Hippocampal formation (tissue), 2 donors: Measurements from ENCODE around the gene NUDT21.

ENCODE experiments used
- DNase-seq, 2 donors: peaks; one replicate each; lab custom pipeline; 2025; lab: John Stamatoyannopoulos, UW

Gene NUDT21

DNA sequence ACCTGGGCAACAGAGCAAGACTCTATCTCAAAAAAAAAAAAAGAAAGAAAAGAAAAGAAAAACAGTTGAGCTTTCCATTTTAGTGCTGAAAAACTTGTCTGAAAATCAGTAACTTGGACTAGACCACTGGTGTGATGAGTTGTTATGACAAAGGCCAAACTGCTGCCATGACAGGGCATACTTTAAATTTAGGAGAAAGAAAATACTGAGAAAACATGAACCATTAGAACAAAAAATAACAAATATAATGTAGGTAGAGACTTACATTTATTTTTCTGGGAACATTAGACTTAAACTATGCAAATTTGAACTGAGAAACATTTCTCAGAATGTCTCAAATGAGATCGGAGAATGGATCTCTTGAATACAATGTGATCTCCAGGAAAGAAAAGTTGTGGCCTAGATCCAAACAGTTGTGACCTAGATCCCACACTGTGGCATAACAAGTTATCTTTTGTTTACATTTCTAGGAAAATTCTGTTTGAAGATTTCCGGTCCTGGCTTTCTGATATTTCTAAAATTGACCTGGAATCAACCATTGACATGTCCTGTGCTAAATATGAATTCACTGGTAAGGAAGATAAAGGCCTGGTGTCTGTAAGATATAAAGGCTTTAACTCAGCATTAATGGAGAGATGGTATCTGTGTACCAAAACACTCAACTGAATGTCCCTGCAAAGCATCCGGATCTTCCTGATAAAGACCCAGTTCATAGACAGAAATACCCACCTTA lies 11.1 kb upstream of the NUDT21 start:
- DNase-seq: no peak

DNA sequence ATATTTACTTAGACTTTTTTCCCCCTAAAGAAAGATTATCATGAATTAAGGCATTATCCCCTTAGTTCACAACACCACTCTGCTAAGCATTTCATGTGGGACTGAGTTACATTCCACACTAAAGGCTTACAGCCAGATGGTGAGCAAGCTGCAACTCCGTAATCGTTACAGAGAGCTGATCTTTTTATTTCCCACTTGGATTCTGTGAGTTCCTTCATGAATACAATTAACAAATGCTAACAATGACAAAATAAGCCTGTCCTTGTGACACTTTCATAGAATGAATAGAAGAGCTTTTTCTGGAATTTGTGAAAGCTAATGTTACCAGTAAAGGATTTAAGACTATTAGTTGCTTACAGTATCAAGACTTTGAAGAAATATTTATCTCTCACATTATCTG lies 9.0 kb upstream of the NUDT21 start:
- DNase-seq: peak in 1 of 2 donors; percentile 66

DNA sequence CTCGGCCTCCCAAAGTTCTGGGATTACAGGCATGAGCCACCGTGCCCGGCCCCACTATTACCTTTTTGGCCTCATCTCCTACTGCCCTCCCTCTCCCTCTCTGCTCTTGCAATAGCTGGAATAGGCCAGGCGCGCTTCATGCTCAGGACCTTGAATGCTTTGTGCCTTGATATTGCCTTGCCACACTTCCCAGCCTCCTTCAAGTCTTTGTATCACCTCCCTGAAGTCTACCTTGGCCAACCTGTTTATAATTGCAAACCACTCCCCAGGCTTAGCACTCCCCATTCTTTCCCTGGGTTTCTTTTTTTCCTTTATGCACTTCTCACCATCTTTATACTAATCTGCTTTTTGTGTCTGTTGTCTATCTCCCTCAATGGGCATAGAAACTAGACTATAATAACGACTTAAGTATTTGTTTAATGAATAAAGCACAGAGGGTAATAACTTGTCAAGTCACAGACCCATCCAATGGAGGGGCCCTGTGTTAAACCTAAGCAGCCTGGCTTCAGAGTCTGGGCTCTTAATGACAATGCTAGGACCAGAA lies 6.9 kb upstream of the NUDT21 start:
- DNase-seq: no peak

DNA sequence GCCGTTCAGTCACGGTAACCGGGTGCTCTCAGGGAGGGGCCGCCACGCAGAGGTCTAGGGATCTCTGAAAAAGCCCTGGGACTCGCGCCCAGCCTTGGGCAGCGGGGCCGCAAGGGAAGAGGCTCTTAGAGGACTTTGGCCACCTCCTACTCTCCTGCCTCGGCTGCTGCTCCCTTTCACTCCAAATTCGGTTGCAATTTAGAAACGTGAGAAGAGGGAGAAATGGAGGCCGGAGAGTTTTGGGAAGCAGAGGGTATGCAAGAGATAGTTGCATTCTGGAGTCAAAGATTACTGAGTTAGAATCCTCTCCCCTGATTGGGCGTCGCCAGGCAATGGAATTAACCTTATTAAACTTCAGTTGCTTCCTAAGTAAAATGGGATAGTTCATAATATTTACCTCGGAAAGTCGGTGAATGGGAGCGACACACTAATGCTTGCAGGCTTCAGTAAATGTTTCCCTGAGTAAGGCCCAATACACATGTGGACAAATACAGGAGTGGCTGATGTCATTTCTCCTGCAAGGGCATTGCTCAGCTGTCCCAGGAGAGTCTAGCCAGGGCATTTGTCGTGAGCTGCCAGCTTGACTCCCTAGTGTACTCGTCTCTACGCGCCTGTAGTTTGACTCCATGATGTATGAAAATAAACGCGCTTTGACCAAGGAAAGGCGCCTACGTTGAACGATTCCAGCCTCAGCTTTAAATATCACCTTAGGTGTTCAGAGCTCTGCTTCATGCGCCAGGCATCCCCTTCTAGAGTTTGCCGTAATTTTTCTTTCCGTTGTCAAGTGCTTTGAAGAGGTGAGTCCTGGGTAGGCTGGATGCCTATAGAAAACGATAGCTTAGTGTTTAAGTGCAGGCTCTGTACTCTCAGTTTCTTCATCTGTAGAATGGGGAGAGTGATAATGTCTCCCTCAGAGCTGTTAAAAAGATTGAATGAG lies 889 bp upstream of the NUDT21 start:
- no peak for DNase-seq

DNA sequence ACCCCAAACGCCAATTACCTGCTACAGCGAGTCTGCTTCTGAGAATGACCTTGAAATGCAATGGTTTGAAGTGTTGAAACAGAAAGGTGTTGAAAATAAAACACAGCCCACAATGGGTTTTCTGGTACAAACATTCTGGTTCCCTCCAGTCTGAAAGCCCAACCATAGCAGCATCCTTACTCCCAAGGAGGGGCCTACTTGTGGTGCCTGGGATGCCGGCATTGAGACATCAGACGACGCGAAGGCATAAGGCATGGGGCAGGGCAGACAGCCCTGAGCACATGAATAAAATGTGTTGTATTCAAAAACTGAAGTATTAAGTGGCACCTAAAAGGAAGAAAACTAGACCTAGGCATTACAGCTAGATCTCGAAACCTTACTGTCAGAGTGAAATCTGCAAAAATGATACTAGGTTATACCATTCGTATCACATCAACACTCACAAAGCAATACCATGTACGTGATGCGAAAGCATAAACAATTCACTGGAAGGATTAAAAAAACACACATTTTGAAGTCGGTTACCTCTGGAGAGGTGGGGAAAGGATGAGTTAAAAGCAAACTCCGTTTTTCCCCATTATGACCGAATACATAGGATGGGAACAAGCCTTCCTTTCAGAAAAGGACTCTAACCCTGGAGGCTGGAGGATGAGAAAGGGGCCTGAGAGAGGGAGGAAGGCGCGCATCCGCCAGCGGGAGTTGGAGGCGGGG lies 702 bp downstream of the NUDT21 start:
- DNase-seq: no peak

DNA sequence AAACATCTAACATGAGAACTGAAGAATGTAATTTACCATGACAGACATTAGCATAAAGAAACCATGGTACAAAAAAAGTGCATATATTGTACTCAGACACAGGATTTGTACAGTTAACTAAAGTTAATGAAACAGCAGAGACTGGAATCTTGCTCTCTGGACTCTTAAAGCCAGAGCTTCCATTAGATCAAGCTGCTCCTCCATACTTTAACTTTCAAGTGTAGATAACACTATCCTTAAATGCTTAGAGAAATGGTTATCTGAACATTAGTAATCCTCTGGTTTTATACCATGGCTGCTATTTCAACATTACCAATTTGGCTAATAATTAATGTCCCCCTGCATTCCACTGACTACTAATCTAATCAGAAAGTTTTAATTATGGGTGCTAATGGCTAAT lies 3.1 kb downstream of the NUDT21 start:
- no peak for DNase-seq

DNA sequence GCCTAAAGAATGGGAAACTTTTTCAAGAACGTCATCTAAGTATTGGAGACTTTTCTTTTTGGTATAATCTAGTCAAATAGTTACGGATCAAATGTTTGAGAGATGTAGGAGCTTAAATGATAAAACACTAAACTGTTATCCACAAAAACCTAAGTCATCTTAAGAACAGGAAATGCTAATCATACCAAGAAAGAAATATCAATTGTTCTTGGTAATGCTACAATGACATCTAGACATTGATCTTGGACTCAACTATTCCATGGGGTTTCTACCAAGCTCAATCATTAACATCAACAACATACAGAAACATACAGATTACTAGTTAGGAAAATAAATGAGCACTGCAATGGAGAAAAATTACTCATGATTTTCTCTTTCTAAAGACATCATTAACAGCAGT lies 3.8 kb downstream of the NUDT21 start:
- no peak for DNase-seq

DNA sequence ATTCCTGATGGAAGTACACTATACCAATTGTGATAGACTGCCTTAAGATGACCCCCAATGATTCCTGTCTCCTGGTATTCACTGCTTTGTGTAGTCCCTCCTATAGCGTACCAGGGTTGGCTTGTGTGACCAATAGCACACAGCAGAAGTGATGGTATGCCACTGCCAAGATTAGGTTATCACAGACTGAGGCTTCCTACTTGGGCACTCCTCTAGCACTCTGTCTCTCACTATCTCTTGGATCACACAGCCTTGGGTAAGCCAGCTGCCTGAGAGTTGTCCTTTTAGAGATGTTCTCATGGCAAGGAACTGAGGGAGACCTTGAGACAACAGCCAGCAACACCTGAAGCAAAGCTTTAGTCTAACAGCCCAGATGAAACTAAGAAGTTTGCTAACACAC lies 13.1 kb downstream of the NUDT21 start:
- DNase-seq: no peak

DNA sequence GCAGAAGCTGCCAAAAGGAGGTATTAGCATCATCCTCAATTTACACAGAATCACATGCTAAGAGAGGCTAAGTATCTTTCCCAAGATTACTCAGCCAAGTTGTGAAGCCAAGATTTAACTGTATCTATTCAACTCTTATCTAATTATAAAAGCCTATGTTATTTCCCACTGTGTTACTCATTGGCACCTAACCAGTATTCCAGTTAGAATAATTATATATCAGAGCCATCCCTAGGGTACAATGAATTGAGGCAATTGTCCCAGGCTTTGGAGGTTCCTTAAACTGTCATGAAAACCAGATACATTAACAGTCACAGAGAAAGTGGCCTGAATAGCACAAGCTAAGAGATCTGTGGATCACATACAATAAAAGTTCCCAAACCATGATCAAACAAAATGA lies 14.9 kb downstream of the NUDT21 start:
- no peak for DNase-seq

DNA sequence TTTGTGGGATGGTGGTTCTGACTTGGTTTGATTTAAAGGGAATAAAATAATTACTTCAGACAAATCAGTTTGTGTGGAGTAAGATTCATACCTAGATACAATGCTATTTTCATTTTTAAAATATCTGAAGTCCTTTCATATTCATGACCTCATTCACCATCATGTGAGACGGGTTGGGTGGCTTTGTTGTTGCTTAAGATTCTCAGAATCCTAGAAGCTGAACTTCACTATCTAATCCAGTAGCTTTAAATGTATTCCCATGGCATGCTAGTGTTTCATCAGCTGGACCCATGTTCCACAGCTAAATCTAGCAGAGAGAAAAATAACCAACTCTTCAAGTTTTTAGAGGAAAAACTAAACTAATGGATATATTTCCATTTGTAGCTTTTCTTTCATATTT lies 23.0 kb downstream of the NUDT21 start:
- DNase-seq: no peak

DNA sequence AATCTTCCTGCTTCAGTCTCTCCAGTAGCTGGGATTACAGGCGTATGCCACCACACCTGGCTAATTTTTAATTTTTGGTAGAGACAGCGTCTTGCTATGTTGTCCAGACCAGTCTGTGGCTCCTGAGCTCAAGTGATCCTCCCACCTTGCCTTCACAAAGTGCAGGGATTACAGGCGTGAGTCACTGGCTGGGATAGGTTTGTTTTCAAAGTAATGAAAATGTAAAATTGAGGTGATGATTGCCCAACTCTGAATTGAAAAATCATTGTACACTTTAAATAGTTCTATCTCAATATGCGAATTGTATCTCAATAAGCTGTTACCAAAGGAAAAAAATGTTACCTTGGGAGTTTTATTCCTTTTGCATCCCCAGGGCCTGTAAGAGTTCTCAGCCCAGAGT lies 24.5 kb downstream of the NUDT21 start:
- no peak for DNase-seq

DNA sequence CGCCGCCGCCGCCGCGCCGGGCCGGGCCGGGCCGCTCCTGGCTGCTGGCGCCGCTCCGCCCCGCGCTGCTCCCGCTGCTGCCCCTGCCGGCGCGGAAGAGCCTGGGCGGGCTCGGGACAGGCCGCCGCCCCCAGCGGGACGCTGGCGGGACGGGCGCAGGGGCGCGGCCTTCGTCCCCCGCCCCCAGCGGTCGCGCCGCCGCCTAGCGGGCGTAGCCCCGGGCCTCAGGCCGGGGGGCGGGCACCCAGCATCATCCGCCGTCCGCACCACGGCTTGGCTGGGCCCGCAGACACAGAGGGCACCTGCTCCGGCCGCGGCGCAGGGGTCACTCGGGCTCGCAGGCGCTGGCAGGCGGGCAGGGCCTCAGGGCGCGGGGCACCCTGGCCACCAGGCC lies 25.7 kb downstream of the NUDT21 start, which contains the start of gene AMFR:
AMFR (minus strand) TSS at position 107 of the 394 bp plus-strand sequence. CDS start 218 bp downstream, outside the sequence.
- DNase-seq: peak; percentile 41 to 70

DNA sequence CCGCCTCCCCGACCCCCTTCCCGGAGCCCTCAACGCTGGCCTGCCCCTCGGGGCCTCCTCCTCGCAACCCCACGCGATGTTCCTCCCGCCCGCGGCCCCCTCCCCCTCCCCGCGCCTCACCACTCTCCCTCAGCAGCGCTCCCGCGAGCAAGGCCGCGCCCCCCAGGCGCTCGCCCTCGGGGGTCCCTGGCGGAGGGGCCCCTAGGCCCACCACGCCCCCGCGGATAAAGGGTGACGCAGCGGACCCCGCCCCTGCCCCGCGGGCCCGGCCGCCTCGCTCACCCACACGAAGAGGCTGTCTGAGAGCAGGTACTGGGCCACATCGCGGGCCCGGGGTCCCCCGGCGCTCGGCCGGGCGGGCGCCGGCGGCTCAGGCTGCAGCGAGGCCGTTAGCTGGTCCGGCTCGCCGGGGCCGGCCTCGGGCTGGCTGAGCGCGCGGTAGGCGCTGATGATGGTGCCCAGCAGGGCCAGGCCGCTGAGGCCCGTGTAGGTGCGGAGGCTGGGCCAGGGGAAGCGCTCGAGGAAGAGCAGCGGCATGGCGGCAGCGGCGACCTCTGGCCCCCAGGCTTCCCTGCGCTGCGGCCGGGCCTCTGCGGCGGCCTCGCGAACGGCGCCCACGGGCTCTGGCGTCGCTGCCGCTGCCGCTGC lies 26.2 kb downstream of the NUDT21 start:
- peak in 1 of 2 donors; percentile 30 for DNase-seq

DNA sequence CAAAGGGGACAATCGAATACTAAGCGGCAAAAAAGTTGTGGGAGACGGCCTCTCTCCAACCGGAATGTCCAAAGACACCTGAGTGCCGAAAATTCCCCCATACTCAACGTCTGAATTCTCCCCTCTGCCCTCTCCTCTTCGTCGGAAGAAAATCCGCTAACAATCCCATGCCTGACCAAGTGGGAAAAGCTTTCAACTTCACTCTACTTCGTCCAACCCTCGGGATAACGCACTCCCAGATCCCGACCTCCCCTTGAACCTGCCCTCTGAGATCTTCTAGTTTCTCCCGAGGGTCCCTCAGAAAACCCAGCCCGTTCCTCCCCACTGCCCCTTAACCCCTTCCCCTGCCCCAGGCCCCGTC lies 26.7 kb downstream of the NUDT21 start:
- DNase-seq: no peak

DNA sequence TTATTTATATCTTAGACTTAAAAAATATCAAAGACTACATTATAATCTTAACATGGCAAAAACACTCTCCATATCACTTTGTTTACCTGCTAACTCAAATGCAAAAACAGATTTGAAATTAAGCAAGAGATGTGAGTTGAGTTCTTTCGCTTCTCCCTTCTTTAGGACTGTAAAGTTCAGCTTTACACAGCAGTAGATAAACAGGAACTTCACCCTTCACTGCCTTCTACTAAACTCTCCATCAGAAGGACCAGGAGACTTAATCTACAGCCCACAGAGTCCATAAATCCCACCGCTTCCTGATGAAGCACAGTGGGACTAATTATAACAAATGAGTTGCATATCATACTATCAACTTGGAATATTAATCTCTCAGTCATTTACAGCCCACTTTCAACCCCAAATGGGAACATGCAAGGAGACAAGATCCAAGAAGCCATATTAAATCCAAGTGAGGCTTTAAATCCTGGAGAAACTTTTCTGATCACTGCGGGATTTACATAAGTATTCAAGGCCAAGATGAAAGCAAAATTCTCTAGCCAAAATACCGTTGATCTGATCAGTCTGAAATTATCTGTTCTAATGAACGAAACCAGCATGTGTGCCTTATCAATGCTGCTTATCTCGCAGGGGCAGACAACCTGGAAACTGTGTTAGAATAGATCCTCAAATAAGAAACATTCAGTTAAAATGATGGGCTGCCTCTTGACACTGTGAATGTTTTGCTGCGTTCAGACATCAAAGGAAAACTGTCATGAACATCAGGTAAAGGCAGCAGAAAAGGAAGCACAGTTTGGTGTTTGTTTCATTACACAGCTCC lies 27.3 kb downstream of the NUDT21 start:
- DNase-seq: peak in 1 of 2 donors; percentile 56

DNA sequence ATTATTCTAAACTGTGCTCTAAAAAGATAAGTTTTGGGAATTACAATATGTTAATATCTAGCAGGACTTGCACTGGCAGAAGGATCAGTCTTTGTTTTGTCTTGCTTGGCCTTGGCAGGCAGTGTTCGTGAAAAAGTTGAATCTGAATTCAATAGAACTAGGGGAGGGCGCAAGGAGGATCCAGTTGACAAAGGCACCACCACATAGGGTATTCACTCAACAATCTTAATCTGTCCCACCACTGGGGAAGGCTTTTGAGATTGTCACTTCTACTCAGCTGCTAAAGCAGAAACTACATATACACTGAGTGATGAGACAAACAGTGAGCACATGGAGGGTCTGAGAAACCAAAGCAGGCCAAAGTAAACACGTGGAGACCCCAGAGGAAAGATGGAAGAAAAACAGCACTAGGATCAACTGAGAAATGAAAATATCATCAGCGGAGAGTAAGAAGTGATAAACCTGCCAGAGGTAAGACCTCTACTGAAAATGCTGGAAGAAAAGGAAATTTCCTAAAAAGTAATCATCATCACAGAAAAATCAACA lies 28.2 kb downstream of the NUDT21 start:
- DNase-seq: no peak

DNA sequence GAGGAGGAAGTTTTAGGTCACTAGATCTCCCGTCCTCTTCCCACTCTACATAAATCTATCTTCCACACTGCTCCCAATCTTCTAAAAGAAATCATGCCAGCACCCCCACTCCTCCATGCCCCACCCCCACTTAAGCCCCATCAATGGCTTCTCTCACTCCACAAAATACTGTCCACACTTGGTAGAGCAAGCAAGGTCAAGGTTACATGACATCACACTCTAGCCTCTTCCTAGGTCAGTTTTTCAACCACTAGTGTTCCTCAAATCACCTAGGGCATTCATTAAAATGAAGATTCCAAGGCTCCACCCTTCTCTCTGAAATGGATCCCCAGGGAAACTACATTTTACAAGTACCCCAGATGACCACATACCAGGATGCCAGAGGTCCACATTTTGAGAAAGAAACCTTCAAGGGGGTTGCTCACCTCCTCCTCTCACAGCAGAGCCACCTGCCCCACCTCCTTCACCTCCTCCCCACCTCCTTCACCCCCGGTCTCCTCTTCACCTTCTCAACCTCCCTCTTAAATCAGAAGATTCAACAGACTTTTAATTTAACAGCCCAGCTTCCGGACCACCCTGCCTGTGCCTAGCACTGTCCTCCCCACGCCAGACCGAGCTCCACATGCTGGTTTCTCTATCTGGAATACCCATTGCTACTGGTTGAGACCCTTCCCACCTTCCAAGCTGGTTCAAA lies 29.0 kb downstream of the NUDT21 start:
- no peak for DNase-seq

DNA sequence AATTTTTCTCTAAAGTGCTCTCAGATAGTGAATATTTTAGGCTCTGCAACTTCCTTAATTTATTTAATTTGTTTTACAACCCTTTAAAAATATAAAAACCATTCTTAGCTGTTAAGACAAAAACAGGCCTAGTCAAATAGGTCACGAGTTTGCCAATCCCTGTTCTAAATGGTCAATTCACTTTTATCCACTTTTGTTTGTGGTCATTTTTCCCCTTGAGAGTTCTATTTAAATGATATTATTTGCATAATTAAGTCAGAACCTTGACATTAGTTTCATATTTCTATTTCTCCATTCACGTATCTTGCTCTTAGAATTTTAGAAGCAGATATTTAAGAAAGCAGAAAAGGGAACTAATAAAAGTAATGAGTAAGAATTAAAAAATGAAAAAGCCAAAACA lies 29.8 kb downstream of the NUDT21 start:
- DNase-seq: no peak

DNA sequence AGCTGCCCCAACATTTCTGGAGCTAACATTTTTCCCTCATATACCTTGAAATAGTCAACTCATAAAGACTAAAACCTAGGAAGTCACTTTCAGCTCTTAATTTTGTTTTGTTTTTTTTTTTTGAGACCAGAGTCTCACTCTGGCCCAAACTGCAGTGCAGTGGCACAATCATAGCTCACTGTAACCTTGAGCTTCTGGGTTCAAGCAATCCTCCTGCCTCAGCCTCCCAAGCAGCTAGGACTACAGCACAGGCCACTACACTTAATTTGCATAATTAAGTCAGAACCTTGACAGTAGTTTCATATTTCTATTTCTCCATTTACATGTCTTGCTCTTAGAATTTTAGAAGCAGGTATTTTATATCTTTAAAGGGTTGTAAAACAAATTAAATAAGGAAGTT lies 30.5 kb downstream of the NUDT21 start:
- no peak for DNase-seq
